ENCODE results near the gene CSNK1G2.

DNA sequence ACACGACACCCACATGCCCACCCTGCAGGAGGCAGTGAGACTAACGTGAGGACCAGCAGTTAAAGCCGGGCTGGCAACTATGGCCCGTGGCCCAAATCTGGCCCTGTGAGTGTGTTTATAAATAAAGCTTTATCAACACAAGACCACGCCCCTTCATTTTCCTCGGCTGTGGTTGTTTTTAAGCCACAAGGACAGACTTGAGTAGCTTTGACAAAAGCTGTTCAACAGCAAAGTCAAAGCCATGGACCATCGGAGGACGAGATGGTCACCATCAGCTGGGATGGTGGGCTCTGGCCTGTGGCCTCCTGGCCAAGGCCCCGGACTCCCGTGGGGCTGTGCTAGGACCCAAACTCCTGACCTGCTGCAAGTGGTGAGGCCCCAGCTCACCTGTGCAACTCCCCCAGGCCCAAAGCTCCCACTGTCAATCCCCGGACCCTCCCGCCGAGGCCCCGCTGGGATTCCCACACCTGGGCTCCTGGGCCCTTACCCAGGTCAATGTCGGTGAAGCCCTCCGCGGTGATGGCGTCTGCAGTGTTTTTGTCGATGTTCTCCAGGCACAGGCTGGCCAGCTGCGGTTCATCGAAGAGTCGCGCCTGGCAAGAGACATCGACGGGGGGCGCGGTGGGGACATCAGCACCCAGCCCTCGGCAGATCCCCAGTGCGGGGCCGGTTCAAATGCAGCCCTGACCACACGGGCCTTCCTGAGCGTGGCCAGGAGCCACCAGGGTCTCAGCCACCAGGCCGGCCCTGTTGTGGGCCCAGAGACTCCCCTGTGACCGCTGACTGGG is 49.5 kb downstream of the CSNK1G2 start:
- TF ChIP-seq, protein P1, sequence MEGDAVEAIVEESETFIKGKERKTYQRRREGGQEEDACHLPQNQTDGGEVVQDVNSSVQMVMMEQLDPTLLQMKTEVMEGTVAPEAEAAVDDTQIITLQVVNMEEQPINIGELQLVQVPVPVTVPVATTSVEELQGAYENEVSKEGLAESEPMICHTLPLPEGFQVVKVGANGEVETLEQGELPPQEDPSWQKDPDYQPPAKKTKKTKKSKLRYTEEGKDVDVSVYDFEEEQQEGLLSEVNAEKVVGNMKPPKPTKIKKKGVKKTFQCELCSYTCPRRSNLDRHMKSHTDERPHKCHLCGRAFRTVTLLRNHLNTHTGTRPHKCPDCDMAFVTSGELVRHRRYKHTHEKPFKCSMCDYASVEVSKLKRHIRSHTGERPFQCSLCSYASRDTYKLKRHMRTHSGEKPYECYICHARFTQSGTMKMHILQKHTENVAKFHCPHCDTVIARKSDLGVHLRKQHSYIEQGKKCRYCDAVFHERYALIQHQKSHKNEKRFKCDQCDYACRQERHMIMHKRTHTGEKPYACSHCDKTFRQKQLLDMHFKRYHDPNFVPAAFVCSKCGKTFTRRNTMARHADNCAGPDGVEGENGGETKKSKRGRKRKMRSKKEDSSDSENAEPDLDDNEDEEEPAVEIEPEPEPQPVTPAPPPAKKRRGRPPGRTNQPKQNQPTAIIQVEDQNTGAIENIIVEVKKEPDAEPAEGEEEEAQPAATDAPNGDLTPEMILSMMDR (IDR thresholded peaks at IDR 0.05), result no peak
- no peak for TF ChIP-seq POLR2A (IDR thresholded peaks at IDR 0.05)

All from Peyer's patch (tissue), 4 donors.